Ishikawa (cell line): ENCODE measurements around the gene SCAF8.

Source experiments
- CEBPB ChIP-seq: IDR thresholded peaks from 2 replicates; pipeline ENCODE4 v1.6.1; 2012
- CREB1 ChIP-seq: IDR thresholded peaks from 2 replicates; pipeline ENCODE4 v1.6.1; 2012; ENCODE audit warnings: low read depth
- EGR1 ChIP-seq: IDR thresholded peaks from 2 replicates; pipeline ENCODE4 v1.6.1; 2012
- EP300 ChIP-seq: IDR thresholded peaks from 2 replicates; pipeline ENCODE4 v1.6.1; 2012; ENCODE audit warnings: borderline replicate concordance
- FOXM1 ChIP-seq: IDR thresholded peaks from 2 replicates; pipeline ENCODE4 v1.6.1; 2012; ENCODE audit warnings: low read depth, borderline replicate concordance
- NFIC ChIP-seq: IDR thresholded peaks from 2 replicates; pipeline ENCODE4 v1.6.1; 2012
- RAD21 ChIP-seq: IDR thresholded peaks from 2 replicates; pipeline ENCODE4 v1.6.1; 2012; ENCODE audit warnings: low read depth
- TAF1 ChIP-seq: IDR thresholded peaks from 2 replicates; pipeline ENCODE4 v1.6.1; 2012; ENCODE audit warnings: low read depth, mild to moderate bottlenecking
- TCF12 ChIP-seq: IDR thresholded peaks from 2 replicates; pipeline ENCODE4 v1.6.1; 2012; ENCODE audit warnings: low read depth
- TEAD4 ChIP-seq: IDR thresholded peaks from 2 replicates; pipeline ENCODE4 v1.6.1; 2012
- YY1 ChIP-seq: IDR thresholded peaks from 2 replicates; pipeline ENCODE4 v1.6.1; 2012; ENCODE audit warnings: low read depth
- ZBTB7A ChIP-seq: IDR thresholded peaks from 2 replicates; pipeline ENCODE4 v1.6.1; 2012; ENCODE audit warnings: low read depth
- TF ChIP-seq, protein P1 (sequence below): IDR thresholded peaks from 2 replicates; pipeline ENCODE4 v1.6.1; 2012; ENCODE audit warnings: low read depth, mild to moderate bottlenecking
- TF ChIP-seq, protein P2 (sequence below): IDR thresholded peaks from 2 replicates; pipeline ENCODE4 v1.6.1; 2012
- TF ChIP-seq, protein P3 (sequence below): IDR thresholded peaks from 2 replicates; pipeline ENCODE4 v1.6.1; 2012

SCAF8 gene

DNA sequence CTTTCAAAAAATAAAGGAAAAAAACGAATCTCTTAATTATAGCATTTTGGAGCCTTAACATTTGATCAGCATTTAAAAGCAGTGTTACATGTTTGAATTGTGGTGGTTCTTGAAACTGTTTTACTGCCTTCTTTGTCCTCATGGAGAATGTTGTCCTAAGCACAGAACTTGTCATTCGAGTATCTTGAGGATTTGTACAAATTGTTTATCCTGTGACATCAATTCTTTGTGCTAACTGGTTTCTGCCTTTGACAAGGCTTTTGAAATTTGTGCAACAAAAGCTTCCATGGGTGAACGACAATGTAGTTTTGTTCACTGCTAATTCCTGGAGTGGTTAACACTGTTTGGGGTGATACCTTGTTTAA, 130.8 kb downstream of the SCAF8 start:
- TF ChIP-seq TAF1, result no peak

DNA sequence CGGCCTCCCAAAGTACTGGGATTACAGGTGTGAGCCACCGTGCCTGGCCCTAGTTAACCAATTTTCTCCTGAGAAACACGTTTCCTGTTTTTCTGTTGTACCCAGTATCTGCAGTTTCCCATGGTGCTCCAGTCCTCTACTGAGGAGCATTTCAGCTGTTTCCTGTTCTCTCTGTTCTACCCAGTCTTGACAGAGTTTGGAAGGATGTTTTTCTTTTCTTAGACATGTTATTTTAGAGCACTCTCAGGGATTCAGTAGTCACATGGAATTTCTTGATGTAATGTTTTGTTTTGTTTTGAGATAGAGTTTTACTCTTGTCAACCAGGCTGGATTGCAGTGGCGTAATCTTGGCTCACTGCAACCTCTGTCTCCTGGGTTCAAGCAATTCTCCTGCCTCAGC, 132.1 kb downstream of the SCAF8 start:
- TF ChIP-seq TCF12, result no peak
- TF ChIP-seq CREB1, result no peak
- TF ChIP-seq, protein P1, sequence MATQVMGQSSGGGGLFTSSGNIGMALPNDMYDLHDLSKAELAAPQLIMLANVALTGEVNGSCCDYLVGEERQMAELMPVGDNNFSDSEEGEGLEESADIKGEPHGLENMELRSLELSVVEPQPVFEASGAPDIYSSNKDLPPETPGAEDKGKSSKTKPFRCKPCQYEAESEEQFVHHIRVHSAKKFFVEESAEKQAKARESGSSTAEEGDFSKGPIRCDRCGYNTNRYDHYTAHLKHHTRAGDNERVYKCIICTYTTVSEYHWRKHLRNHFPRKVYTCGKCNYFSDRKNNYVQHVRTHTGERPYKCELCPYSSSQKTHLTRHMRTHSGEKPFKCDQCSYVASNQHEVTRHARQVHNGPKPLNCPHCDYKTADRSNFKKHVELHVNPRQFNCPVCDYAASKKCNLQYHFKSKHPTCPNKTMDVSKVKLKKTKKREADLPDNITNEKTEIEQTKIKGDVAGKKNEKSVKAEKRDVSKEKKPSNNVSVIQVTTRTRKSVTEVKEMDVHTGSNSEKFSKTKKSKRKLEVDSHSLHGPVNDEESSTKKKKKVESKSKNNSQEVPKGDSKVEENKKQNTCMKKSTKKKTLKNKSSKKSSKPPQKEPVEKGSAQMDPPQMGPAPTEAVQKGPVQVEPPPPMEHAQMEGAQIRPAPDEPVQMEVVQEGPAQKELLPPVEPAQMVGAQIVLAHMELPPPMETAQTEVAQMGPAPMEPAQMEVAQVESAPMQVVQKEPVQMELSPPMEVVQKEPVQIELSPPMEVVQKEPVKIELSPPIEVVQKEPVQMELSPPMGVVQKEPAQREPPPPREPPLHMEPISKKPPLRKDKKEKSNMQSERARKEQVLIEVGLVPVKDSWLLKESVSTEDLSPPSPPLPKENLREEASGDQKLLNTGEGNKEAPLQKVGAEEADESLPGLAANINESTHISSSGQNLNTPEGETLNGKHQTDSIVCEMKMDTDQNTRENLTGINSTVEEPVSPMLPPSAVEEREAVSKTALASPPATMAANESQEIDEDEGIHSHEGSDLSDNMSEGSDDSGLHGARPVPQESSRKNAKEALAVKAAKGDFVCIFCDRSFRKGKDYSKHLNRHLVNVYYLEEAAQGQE, result no peak
- TF ChIP-seq, protein P2, sequence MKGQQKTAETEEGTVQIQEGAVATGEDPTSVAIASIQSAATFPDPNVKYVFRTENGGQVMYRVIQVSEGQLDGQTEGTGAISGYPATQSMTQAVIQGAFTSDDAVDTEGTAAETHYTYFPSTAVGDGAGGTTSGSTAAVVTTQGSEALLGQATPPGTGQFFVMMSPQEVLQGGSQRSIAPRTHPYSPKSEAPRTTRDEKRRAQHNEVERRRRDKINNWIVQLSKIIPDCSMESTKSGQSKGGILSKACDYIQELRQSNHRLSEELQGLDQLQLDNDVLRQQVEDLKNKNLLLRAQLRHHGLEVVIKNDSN, result no peak
- no peak for TF ChIP-seq CEBPB
- TF ChIP-seq EP300, result no peak
- TF ChIP-seq, protein P3, sequence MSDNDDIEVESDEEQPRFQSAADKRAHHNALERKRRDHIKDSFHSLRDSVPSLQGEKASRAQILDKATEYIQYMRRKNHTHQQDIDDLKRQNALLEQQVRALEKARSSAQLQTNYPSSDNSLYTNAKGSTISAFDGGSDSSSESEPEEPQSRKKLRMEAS, result no peak
- TF ChIP-seq NFIC, result no peak
- no peak for TF ChIP-seq TEAD4
- no peak for TF ChIP-seq ZBTB7A

DNA sequence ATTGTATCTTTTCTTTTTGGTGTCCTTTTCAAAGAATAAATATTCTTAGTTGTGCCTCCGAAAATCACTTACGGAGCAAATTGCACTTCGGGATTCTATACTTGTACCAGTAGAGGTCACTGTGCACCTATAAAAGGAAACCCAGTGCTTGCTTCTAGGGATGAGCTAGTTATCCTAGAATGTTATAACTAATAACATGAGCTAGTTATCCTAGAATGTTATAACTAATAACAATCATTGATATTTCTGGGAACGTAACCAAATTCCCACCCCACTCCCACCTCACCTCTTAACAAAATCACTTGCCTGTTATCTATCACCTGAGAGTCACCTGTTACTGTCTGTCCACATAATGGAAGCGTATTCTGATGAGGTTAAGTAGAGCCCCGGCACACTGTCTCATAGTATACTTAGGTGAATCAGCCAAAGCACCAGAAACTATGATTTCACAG, 135.0 kb downstream of the SCAF8 start:
- TF ChIP-seq TCF12 (no peak), RAD21 (peak; percentile 67), EGR1 (no peak), EP300 (no peak)

DNA sequence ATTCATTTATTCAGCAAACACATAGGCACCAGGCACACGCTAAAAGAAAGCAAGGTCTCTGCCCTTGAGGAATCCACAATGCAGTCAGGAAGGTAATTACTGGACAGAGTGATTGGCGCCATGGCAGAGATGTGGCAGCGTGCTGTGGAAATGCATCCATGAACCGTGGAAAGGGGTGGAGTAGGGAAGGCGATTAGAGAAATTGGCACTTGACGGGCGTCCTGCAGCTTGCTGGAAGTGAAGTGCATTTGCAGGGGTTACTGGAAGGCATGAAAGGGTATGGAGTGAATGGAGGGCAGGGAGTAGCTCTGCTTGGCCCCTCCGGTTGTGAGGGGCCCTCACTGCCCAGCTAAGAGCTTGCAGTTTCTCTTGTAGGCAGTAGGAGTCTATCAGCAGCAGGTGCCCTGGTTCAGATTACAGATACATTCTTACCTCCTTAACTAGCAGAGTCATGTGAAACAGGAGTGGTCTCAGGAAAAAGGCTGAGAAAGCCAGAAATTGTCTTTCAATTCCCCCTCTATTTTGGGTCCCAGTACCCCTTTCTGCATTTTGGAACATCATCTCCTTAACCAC, 139.4 kb downstream of the SCAF8 start:
- TF ChIP-seq, protein P2, result no peak

DNA sequence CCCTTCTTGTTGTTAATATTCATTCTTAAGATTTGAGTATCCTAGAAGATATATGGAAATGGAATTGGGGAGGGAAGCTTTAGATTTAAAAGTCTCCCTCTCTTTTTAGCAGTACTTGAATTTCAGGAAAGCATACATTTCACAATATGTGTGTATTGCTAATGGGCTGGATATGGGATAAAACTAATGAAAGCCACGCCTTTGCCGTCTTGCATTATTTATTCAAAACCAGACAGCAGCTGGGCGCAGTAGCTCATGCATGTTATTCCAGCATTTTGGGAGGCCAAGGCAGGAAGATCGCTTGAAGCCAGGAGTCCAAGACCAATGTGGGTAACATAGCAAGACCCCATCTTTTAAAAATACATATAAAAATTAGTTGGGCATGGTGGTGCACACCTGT, 140.3 kb downstream of the SCAF8 start:
- TF ChIP-seq, protein P1, result no peak
- TF ChIP-seq CEBPB (no peak), NFIC (no peak), TAF1 (no peak), ZBTB7A (no peak), YY1 (no peak), CREB1 (no peak)
- TF ChIP-seq, protein P3, result no peak

DNA sequence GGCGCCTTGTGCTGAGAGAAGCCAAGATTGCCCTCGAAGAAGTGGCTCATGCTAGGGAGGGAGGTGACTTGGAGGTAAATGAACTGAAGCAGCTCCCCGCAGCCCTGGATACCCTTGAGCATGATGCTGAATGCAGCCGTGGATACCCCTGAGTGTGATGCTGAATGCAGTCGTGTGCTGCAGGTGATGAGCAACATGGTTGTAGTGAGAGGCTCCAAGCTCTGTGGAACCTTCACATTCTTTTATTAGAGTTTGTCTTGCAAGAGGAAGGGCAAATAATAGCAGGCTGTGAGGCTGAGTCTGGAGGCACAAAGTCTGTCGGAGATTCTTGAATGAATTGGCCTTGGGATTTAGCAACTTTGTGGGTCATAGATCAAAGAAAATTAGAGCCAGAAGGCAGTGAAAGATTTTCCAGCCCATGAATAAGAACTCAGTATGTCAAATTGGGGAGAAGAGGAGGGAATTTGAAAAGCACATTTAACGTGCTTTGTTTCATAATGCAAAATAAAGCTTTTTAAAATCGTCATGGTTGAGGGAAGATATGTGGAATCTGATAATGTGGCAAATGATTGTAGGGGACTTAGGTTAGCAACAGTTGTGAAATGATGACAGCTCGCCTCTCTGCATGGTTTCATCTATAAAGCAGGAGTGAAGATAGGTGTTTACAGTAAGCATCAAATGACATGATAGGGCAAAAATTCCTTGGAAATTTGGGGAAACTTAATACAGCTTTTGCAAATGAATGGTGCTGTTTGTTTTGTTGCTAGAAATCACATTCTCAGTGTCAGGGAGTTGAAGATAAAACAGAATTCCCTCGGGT, 141.8 kb downstream of the SCAF8 start:
- no peak for TF ChIP-seq ZBTB7A
- TF ChIP-seq, protein P1, result no peak
- no peak for TF ChIP-seq RAD21
- TF ChIP-seq, protein P2, result no peak
- TF ChIP-seq, protein P3, result no peak
- no peak for TF ChIP-seq YY1
- TF ChIP-seq CREB1, result no peak
- TF ChIP-seq EGR1, result no peak
- no peak for TF ChIP-seq TCF12
- no peak for TF ChIP-seq CEBPB
- TF ChIP-seq FOXM1, result no peak
- no peak for TF ChIP-seq NFIC
- TF ChIP-seq EP300, result no peak
- TF ChIP-seq TEAD4, result no peak
